Body of pancreas (tissue), 4 donors: ENCODE measurements around the gene MORN3.

Experiments
- CTCF ChIP-seq, 7 experiments: fragments of 450-650 bp in 4 of 7; fragments of 200-600 bp in 3 of 7; sonication (generic) in 3 of 7; IDR thresholded peaks; one replicate each; pipeline ENCODE4 v1.5.1; 2016 to 2019; ENCODE audit warnings: antibody characterized with exemption in 7 of 7
- POLR2A ChIP-seq, 3 donors: fragments of 450-650 bp; IDR thresholded peaks; one replicate each; pipeline ENCODE4 v1.6.1; 2016; ENCODE audit warnings: antibody characterized with exemption in 3 of 3, mild to moderate bottlenecking in 2 of 3

DNA sequence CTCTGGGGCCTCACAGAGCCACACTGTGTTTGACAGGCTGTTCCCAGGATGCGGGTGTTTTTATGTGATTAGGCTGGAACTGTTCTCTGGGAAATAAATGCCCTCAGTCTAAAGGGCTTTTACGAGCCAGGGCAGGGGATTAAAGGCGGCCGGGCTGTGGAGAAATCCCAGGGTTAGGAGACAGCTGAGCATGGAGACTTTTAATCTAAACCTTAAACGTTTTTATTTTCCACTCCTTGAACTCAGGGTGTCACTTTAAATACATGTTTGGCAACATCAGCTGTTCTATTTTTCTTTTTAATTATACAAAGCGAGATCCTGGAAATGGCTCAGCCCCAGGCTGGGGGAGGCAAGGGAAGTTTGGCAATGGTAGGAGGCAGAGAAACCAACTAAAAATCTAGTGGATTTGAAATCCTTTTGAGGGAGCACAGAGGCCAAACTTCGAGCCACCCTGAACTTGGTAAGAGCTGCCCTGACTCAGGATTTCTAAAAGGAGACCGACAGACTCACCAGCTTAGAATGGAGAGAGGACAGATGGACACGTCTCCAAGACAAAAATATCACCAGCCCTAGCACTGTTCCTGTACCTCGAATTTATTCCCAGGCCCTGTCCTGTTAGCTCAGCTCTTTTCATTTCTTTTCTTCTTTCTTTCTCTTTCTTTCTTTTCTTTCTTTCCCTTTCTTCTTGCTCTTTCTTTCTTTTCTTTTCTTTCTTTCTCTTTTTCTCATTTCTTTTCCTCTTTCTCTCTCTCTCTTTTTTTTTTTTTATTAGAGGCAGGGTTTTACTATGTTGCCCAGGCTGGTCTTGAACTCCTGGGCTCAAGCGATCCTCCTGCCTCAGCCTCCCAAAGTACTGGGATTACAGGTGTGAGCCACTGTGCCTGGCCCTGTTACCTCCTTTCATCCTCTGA lies 59.0 kb downstream of the MORN3 start:
- TF ChIP-seq CTCF (IDR thresholded peaks at IDR 0.05) = no peak
- no peak for TF ChIP-seq POLR2A (IDR thresholded peaks at IDR 0.05)
